Rectal smooth muscle tissue (tissue), 1 donor: ENCODE measurements around the gene DMRTA2.

Experiments
- H3K27ac ChIP-seq: one replicate; pipeline ENCODE4 v1.7.0; 2013; ENCODE audit warnings: low read depth, low read length, inconsistent platforms
- H3K27me3 ChIP-seq: one replicate; pipeline ENCODE4 v1.7.0; 2013; ENCODE audit warnings: low read length; ENCODE audit not compliant: control insufficient read depth, insufficient read depth
- H3K36me3 ChIP-seq: one replicate; pipeline ENCODE4 v1.7.0; 2013; ENCODE audit warnings: low read length; ENCODE audit not compliant: control insufficient read depth, insufficient read depth
- H3K4me1 ChIP-seq: one replicate; pipeline ENCODE4 v1.7.0; 2013; ENCODE audit warnings: low read length; ENCODE audit not compliant: control insufficient read depth, insufficient read depth
- H3K4me3 ChIP-seq: one replicate; pipeline ENCODE4 v1.7.0; 2013; ENCODE audit warnings: low read length
- H3K9ac ChIP-seq: one replicate; pipeline ENCODE4 v1.7.0; 2013; ENCODE audit warnings: low read length

DMRTA2 gene

DNA sequence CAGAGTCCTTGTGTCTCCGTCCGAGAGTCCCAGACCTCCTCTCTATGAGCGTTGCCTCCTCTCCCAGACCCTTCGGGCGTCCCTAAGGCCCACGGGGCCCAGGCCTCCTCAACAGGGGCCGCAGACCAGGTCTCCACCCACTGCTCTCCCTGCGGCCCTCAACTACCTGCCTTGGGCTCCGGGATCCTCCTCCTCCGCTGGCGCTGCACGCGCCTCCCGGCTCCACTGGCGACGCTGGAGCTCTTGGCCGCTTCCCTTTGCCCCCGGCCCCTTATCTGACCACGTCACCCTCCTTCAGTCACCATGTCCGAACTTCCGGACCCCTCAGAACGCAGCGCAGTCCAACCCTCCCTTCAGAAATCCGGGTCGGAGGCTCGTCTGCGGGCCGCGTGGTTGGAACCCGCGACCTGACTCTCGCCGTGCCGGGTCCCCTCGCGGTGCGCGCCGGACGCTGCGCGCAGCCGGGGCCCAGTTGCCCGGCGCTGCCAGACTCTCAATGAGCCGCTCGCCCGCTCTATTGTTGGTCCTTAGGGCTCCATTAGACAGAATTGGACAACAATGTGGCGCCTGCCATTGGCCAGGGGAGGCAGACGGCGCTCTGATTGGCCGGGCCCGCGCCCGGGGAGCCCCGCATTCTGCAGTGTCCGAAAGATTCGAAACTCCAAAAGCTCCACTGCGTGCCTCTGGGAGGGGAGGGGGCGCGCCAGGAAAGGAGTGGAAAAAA, at the start of gene DMRTA2:
TSS of gene DMRTA2 (minus strand) at position 498 of the 724 bp plus-strand sequence. CDS start 1,907 bp downstream, outside the sequence.
- H3K36me3 ChIP-seq = no peaks in the 10 kb centered on the region
- H3K4me1 ChIP-seq = no peaks in the 10 kb centered on the region
- no peak within 1 kb of the TSS for H3K9ac ChIP-seq
- peaks cover 68% of the 10 kb centered on the region for H3K27me3 ChIP-seq
- H3K27ac ChIP-seq = no peak within 1 kb of the TSS
- peak within 1 kb of the TSS; percentile 40 for H3K4me3 ChIP-seq

DNA sequence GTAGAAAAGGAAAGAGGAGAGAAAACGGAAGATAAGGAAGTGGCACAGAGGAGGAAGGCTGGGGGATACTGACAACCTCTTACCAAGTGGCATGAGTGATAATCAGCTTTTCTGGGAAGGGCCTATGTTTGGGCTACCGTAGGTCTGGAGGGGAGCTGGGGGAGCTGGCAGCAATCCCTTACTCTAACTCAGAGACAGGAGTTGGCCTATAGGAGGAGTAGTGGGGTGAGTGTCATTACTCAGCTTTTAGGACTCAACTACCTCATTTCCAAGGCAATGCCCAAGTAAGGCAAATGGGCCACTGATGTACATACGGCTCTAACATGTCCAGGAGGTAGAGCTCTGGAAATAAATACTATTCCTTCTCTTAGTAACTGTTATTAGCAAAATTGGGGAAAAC, 48.7 kb upstream of the DMRTA2 start:
- H3K36me3 ChIP-seq = peaks cover 5% of the 10 kb centered on the region
- H3K4me3 ChIP-seq = no peak overlapping the region
- no peaks in the 10 kb centered on the region for H3K27me3 ChIP-seq
- no peak overlapping the region for H3K9ac ChIP-seq
- H3K4me1 ChIP-seq = no peaks in the 10 kb centered on the region
- no peak overlapping the region for H3K27ac ChIP-seq

DNA sequence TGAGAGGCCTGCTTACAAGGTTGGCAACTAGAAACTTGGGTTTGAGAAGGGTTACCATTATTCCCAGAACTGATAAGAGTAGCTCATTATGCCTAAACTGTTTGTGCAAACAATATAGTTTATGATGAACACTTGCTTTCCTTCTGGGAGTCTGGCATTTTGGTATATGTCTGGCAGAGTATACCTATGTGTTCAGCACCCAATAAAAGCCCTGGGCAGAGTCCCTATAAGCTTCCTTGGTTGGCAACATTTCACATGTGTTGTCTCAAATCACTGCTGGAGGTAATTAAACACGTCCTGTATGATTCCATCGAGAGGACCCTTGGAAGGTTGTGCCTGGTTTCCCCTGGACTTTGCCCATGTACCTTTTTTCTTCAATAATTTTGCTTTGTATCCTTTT, 39.7 kb upstream of the DMRTA2 start:
- no peak overlapping the region for H3K27ac ChIP-seq

DNA sequence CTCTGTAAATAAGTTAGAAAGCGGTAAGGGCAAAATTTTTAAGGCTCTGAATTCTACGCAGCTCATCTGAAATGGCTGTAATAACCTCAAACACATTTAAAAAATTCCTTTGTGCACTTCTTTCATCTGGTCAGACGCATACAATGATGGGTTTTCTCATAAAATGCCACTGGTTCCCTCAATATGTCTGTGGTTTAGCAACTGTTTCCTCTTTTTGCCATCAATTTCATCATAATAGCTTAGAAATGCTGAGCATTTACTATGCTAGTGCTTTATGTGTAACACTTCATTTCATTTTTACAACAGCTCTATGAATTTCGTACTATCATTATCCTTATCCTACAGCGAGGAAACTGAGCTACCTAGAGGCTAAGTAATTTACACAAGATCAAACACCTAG, 35.3 kb upstream of the DMRTA2 start:
- H3K27ac ChIP-seq = no peak overlapping the region
- H3K27me3 ChIP-seq = no peaks in the 10 kb centered on the region
- H3K4me1 ChIP-seq = no peaks in the 10 kb centered on the region
- no peak overlapping the region for H3K9ac ChIP-seq
- no peaks in the 10 kb centered on the region for H3K36me3 ChIP-seq
- H3K4me3 ChIP-seq = no peak overlapping the region

More for the DNA sequence above, 39.7 kb upstream of the DMRTA2 start:
- H3K27me3 ChIP-seq = no peaks in the 10 kb centered on the region
- no peaks in the 10 kb centered on the region for H3K4me1 ChIP-seq
- H3K36me3 ChIP-seq = no peaks in the 10 kb centered on the region
- H3K4me3 ChIP-seq = no peak overlapping the region
- no peak overlapping the region for H3K9ac ChIP-seq

DNA sequence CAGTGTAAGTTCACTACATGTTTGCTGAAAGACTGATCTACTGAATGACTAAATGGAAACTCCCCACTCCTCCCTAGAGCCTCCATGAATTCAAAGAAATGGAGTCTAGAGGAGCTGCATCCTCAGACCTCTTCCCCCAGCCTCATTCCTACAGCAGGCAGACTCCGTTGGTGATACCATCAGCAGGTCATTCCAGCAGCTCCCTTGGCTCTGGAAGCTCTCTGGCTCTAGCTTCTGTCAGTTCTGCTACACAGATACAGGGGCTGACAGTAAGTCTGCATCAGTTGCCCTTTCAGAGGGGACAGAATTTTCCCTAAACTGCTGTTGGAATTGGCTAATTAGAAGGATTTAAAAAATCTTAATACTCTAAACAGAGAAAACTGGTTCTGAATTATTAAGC, 31.7 kb upstream of the DMRTA2 start:
- Histone ChIP-seq H3K27me3 (no peaks in the 10 kb centered on the region), H3K4me1 (no peaks in the 10 kb centered on the region), H3K9ac (no peak overlapping the region), H3K36me3 (no peaks in the 10 kb centered on the region), H3K4me3 (no peak overlapping the region), H3K27ac (no peak overlapping the region)

DNA sequence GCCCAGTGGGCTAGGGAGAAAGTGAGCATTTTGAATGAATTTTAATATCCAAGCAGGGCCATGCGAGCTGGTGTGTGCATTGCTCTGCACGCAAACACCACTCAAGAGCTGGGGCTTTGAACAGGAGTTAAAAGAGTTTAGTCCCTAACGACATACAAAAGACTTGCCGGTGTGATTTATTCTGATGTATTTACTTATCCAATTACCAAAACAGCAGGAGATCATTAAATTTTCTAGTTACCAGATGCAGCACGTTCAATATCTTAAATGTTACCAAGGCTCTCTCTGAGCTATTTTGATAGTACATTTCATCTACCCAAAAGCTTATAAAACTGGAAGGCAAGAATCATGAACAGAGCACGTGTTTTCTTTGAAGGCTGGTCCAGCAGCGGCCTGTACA, 30.0 kb upstream of the DMRTA2 start:
- Histone ChIP-seq H3K36me3 (no peaks in the 10 kb centered on the region), H3K4me3 (no peak overlapping the region), H3K4me1 (no peaks in the 10 kb centered on the region), H3K27me3 (no peaks in the 10 kb centered on the region), H3K9ac (no peak overlapping the region), H3K27ac (no peak overlapping the region)

DNA sequence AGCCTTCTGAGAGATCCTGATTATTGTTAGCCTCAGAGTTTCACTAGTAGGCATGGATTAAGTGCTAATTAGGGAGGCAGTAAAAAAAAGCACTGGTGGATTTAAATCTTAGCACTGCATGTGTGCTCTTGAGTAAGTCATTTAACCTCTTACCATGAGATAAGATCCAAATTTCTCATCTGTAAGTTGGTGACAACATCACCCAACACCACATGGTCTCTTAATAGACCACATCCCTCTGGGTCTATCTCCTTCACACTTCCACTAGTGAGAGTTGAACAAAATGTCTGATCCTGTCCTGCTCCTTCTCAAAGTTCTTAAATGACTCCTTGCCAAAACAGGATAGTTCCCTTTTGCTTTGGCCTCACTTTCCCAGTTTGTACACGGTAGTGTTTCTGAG, 29.5 kb upstream of the DMRTA2 start:
- Histone ChIP-seq H3K4me1 (no peaks in the 10 kb centered on the region), H3K9ac (no peak overlapping the region), H3K36me3 (no peaks in the 10 kb centered on the region), H3K4me3 (no peak overlapping the region), H3K27me3 (no peaks in the 10 kb centered on the region), H3K27ac (no peak overlapping the region)

DNA sequence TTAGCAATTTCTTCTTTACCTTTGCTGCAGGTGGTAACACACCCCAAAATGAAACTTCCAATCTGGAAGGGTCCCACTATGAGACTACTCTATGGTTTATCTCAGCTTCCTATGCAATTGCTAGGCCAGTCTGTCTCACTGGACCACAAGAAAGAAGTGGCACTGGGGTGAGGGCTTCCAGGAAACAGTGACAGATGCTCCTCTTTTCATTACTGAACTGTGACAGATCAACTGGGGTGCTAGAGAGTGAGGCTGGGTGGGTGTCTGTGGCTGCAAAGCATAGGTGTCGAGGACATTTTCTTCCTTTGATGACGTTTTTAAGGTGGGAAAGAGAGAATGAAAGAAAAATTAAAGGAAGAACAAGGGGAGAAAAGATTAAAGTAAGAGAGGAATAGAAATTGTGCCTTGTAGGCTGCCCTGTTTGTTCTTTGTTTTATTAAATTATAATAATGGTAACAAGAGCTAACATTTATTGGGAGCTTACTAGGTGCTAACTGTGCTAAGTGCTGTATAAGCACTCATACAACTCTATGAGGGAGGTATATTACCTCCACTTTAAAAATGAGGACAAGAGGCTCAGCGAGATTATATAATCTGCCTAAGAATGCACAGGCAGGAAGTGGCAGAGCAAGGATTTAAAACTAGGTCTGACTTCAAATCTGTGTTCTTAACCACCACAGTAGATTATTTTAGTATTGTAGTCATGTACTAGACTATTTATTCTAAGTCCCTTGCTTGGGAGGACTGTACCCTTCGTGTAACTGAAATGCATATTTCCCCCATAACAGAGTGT, 27.8 kb upstream of the DMRTA2 start:
- Histone ChIP-seq H3K9ac (no peak overlapping the region), H3K4me1 (no peaks in the 10 kb centered on the region), H3K27me3 (no peaks in the 10 kb centered on the region), H3K4me3 (no peak overlapping the region), H3K27ac (no peak overlapping the region), H3K36me3 (no peaks in the 10 kb centered on the region)

DNA sequence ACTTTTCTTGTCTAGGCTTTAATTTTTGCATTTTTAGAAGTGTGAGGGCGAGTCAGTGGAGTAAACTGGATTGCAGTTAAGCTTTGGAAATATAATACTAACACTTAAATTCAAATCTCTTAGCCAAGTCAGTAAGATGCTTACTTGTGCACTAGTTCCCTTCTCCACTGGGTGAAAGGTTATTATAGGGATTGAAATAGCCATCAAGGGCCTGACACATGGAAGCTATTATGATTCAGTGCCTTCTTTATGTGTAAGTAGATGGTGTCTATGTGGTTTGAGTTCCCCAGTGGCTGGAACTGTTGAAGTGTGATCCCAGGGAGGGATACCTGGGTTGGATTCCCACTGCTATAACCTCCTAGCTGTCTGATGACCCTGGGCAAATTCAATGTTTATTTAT, 24.7 kb upstream of the DMRTA2 start:
- Histone ChIP-seq H3K27ac (no peak overlapping the region), H3K4me1 (no peaks in the 10 kb centered on the region), H3K36me3 (no peaks in the 10 kb centered on the region), H3K9ac (no peak overlapping the region), H3K27me3 (no peaks in the 10 kb centered on the region), H3K4me3 (no peak overlapping the region)

DNA sequence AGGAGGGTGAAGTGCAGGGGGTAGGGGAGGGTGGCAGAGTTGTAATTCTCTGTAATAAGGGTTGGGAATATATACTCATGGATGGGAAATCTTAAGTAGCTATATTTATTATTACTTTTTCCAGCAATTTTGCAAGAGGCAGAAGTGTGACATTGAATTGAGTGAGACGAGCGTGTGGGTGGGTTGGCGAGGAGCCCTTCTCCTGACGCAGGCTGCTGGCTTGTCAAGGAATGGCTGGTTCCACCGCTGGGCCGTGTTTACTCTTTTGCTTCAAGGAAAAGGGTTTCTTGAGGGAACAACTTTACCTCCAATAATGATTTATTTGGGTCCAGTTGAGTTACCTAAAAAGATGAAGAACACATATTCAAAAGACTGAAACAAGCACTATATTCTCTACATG, 17.9 kb upstream of the DMRTA2 start:
- H3K27me3 ChIP-seq = no peaks in the 10 kb centered on the region
- peaks cover 8% of the 10 kb centered on the region for H3K36me3 ChIP-seq
- no peaks in the 10 kb centered on the region for H3K4me1 ChIP-seq
- no peak overlapping the region for H3K27ac ChIP-seq
- H3K9ac ChIP-seq = no peak overlapping the region
- no peak overlapping the region for H3K4me3 ChIP-seq

DNA sequence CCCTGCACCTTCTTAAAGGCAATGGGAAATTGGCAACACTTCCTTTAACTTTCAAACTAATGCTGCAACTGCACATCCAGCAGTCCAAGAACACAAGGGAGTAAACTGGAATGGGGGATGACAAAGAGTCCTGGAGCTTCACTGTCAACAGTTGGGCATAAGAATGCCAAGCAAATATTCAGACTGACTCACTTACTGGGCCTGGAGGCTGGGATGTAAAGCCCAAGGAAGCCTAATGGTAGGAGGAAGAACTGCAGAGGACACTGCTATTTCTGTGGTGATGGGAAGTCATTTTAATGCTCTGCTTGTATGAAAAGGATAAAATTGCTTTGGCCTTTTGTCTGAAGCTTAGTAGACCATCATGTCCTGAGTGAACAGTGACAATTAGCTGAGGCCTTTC, 15.7 kb upstream of the DMRTA2 start:
- Histone ChIP-seq H3K27ac (no peak overlapping the region), H3K4me1 (no peaks in the 10 kb centered on the region), H3K36me3 (peaks cover 8% of the 10 kb centered on the region), H3K9ac (no peak overlapping the region), H3K27me3 (no peaks in the 10 kb centered on the region), H3K4me3 (no peak overlapping the region)

DNA sequence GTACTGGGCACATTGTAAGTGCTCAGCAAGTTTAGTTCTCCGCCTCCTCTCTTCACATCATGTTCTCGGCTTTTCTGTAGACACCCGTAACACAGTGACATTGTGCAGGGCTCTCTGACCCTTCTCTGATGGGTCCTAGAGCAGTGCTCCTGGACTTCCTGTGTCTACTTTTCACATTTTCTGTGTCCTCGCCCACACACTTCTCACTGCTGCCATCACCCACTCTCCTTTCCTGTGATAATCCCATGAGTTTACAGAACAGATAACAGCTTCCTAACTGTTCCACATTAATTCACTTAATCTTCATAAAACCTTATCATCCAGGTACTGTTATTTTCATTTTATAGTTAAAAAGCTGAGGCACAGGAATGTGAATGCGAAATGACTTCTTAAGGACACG, 13.2 kb upstream of the DMRTA2 start:
- peaks cover 4% of the 10 kb centered on the region for H3K27me3 ChIP-seq
- no peak overlapping the region for H3K4me3 ChIP-seq
- H3K9ac ChIP-seq = no peak overlapping the region
- no peak overlapping the region for H3K27ac ChIP-seq
- no peaks in the 10 kb centered on the region for H3K4me1 ChIP-seq
- peaks cover 8% of the 10 kb centered on the region for H3K36me3 ChIP-seq

DNA sequence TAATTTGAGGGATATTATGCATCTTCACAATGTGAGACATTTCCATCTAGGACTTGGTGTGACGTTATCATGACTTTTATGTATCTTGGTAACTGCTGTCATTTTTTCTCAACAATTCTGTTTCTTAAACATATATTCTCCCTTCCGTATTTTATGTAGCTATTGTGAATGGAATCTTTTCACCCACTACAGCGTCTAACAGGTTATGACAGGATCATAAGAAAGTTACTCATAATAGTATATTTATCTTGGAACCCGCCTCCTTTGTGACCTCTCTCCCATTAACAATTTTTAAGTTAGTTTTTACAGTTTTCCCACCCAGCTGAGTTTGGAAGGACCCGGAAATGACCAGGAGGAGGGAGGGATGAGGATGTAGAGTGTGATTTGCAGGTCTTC, 6.8 kb upstream of the DMRTA2 start:
- H3K27ac ChIP-seq = no peak overlapping the region
- peaks cover 46% of the 10 kb centered on the region for H3K27me3 ChIP-seq
- no peak overlapping the region for H3K9ac ChIP-seq
- no peaks in the 10 kb centered on the region for H3K4me1 ChIP-seq
- H3K4me3 ChIP-seq = no peak overlapping the region
- no peaks in the 10 kb centered on the region for H3K36me3 ChIP-seq
